IMR-90 (cell line): ENCODE results near the gene TROAP. TPM values are rescaled to one million over a fixed set of nuclear protein-coding genes. Genes with fewer than 3 reads are reported as not detected.

Source experiments
- ATAC-seq: fragments of 200-7000 bp; cut with Tn5 transposase; 2 replicates; pipeline ENCODE4 v1.9.1; 2020; ENCODE audit warnings: low read depth, mild to moderate bottlenecking, moderate library complexity
- BruUV-seq: library from RNA; stranded (reverse); fragments of 400-500 nt; replicated peaks from 2 replicates; lab custom pipeline; 2021; lab: Mats Ljungman, UMichigan
- CTCF ChIA-PET: fragments of 300-600 bp; formaldehyde crosslinking; extraction: SDS; loops from one replicate; lab custom pipeline; 2021; ENCODE audit warnings: antibody characterized with exemption; lab: Yijun Ruan, JAX
- POLR2A ChIA-PET: fragments of 300-600 bp; sonication (Branson Sonifier 250); formaldehyde crosslinking; loops from one replicate; lab custom pipeline; 2022; ENCODE audit warnings: antibody characterized with exemption; ENCODE audit not compliant: unreplicated experiment; lab: Charles Lee
- DNase-seq: peaks from one replicate; pipeline ENCODE4 v3.0.0; 2013
- H2AFZ ChIP-seq: replicated peaks from 2 replicates; pipeline ENCODE3; 2013; ENCODE audit warnings: low read length, mild to moderate bottlenecking; ENCODE audit not compliant: poor library complexity
- H2AK5ac ChIP-seq: 2 replicates; pipeline ENCODE4 v1.6.1; 2013; ENCODE audit warnings: low read depth, low read length, inconsistent platforms
- H2AK9ac ChIP-seq: replicated peaks from 2 replicates; pipeline ENCODE3; 2013; ENCODE audit warnings: mild to moderate bottlenecking, low read depth, low read length, moderate library complexity; ENCODE audit not compliant: poor library complexity
- H2BK120ac ChIP-seq: 2 replicates; pipeline ENCODE4 v1.6.1; 2013; ENCODE audit warnings: low read depth, low read length, inconsistent platforms
- H2BK15ac ChIP-seq: 3 replicates; pipeline ENCODE4 v1.6.1; 2013; ENCODE audit warnings: low read depth, low read length, inconsistent platforms
- H2BK20ac ChIP-seq: 2 replicates; pipeline ENCODE4 v1.6.1; 2013; ENCODE audit warnings: low read depth, mild to moderate bottlenecking, inconsistent platforms, low read length, moderate library complexity
- H2BK5ac ChIP-seq: 2 replicates; pipeline ENCODE4 v1.6.1; 2013; ENCODE audit warnings: mild to moderate bottlenecking, low read depth, low read length, inconsistent platforms; ENCODE audit not compliant: poor library complexity, severe bottlenecking
- H3K14ac ChIP-seq: replicated peaks from 2 replicates; pipeline ENCODE4 v1.6.1; 2013; ENCODE audit warnings: low read depth, low read length, inconsistent platforms
- H3K18ac ChIP-seq: 2 replicates; pipeline ENCODE4 v1.6.1; 2013; ENCODE audit warnings: low read depth, low read length, control low read depth
- H3K23ac ChIP-seq: 2 replicates; pipeline ENCODE4 v1.6.1; 2013; ENCODE audit warnings: low read depth, low read length, inconsistent platforms
- H3K27ac ChIP-seq: 2 replicates; pipeline ENCODE4 v1.5.1; 2013; ENCODE audit warnings: mild to moderate bottlenecking, control low read depth, low read length; ENCODE audit not compliant: insufficient read depth
- H3K27me3 ChIP-seq: 2 replicates; pipeline ENCODE4 v1.6.1; 2013; ENCODE audit warnings: low read length; ENCODE audit not compliant: control insufficient read depth, insufficient read depth
- H3K36me3 ChIP-seq: 2 replicates; pipeline ENCODE4 v1.6.1; 2013; ENCODE audit warnings: low read length, mixed read lengths; ENCODE audit not compliant: control insufficient read depth, insufficient read depth
- H3K4ac ChIP-seq: 2 replicates; pipeline ENCODE4 v1.6.1; 2013; ENCODE audit warnings: low read depth, low read length, inconsistent platforms
- H3K4me1 ChIP-seq: 2 replicates; pipeline ENCODE4 v1.6.1; 2013; ENCODE audit warnings: low read length, mixed read lengths; ENCODE audit not compliant: control insufficient read depth, insufficient read depth
- H3K4me2 ChIP-seq: 2 replicates; pipeline ENCODE4 v1.6.1; 2013; ENCODE audit warnings: low read depth, mild to moderate bottlenecking, control low read depth, low read length, moderate library complexity
- H3K4me3 ChIP-seq: 2 replicates; pipeline ENCODE4 v1.5.1; 2013; ENCODE audit warnings: low read depth, mild to moderate bottlenecking, control low read depth, low read length, moderate library complexity; ENCODE audit not compliant: insufficient read depth
- H3K56ac ChIP-seq: 2 replicates; pipeline ENCODE4 v1.6.1; 2013; ENCODE audit warnings: low read length, inconsistent platforms; ENCODE audit not compliant: insufficient read depth; ENCODE audit errors: extremely low read depth
- H3K79me1 ChIP-seq, 2 experiments: 2 replicates each; pipeline ENCODE4 v1.6.1; 2013; ENCODE audit warnings: low read length in 2 of 2, inconsistent platforms in 1 of 2, low read depth in 1 of 2
- H3K9ac ChIP-seq: 2 replicates; pipeline ENCODE4 v1.6.1; 2013; ENCODE audit warnings: low read depth, low read length, control low read depth
- H3K9me1 ChIP-seq: 2 replicates; pipeline ENCODE4 v1.6.1; 2013; ENCODE audit warnings: low read length, inconsistent platforms; ENCODE audit not compliant: insufficient read depth
- H3K9me3 ChIP-seq: 2 replicates; pipeline ENCODE4 v1.6.1; 2013; ENCODE audit warnings: low read length; ENCODE audit not compliant: control insufficient read depth, insufficient read depth
- H4K20me1 ChIP-seq: 2 replicates; pipeline ENCODE4 v1.6.1; 2013; ENCODE audit warnings: low read length, inconsistent platforms; ENCODE audit not compliant: insufficient read depth
- H4K5ac ChIP-seq: 2 replicates; pipeline ENCODE4 v1.6.1; 2013; ENCODE audit warnings: mild to moderate bottlenecking, low read depth, low read length, control low read depth
- H4K8ac ChIP-seq, 2 experiments: 2 replicates each; pipeline ENCODE4 v1.6.1; 2013; ENCODE audit warnings: low read depth in 2 of 2, low read length in 2 of 2, control low read depth in 1 of 2, inconsistent platforms in 1 of 2
- H4K91ac ChIP-seq: 2 replicates; pipeline ENCODE4 v1.6.1; 2013; ENCODE audit warnings: low read depth, low read length, inconsistent platforms; ENCODE audit not compliant: insufficient read depth
- CEBPB ChIP-seq: IDR thresholded peaks from 2 replicates; pipeline ENCODE4 v1.6.1; 2012; ENCODE audit warnings: low read depth, low read length, improper control_type of control experiment
- NFE2L2 ChIP-seq: fragments of 150-350 bp; IDR thresholded peaks from 2 replicates; pipeline ENCODE4 v1.6.1; 2016; ENCODE audit warnings: low read depth, mild to moderate bottlenecking, low read length
- RAD21 ChIP-seq: IDR thresholded peaks from 2 replicates; pipeline ENCODE4 v1.6.1; 2012; ENCODE audit warnings: low read length, improper control_type of control experiment
- SMC3 ChIP-seq: fragments of 150-350 bp; IDR thresholded peaks from 2 replicates; pipeline ENCODE4 v1.6.1; 2016; ENCODE audit warnings: low read depth, mild to moderate bottlenecking, antibody characterized with exemption, low read length, moderate library complexity
- WGBS, 2 experiments: methylation state at CpG; one replicate each; pipeline versions ENCODE4 v1.1.5 to v1.1.7; 2013; ENCODE audit warnings: missing lambda C conversion rate in 2 of 2; ENCODE audit not compliant: insufficient read length in 1 of 2; ENCODE audit errors: extremely low coverage in 2 of 2; 5-methylcytosine and 5-hydroxymethylcytosine counted together
- dilution Hi-C: fragments of 300-500 bp; cut with HindIII; formaldehyde crosslinking; loops from one replicate; pipeline ENCODE4 v1.14.3; 2018; ENCODE audit warnings: low sequenced_read_pairs; ENCODE audit not compliant: unreplicated experiment
- in situ Hi-C: fragments of 300-500 bp; cut with MboI; formaldehyde crosslinking; loops from 3 replicates; pipeline ENCODE4 v1.14.3; 2019; ENCODE audit warnings: low sequenced_read_pairs, inconsistent platforms, mixed read lengths
- intact Hi-C: fragments of 100-400 bp; cut with micrococcal nuclease; formaldehyde crosslinking; loops from 2 replicates; pipeline ENCODE4 v1.10.0; 2022
- polyA plus RNA-seq, 3 experiments: library from polyadenylated mRNA; depleted of rRNA; stranded (reverse); fragments of >200 nt; gene quantifications; 2 replicates each; pipeline ENCODE4 v1.2.3, GENCODE V29; 2012; ENCODE audit warnings: low replicate concordance in 1 of 3
- total RNA-seq: library from RNA; depleted of rRNA; stranded (reverse); fragments of >200 nt; gene quantifications from 2 replicates; pipeline ENCODE4 v1.2.3, GENCODE V29; 2012
- TF ChIP-seq, protein P1 (sequence below): conservative IDR thresholded peaks from 2 replicates; pipeline ENCODE4 v1.5.1; 2012; ENCODE audit warnings: mild to moderate bottlenecking, low read depth, low read length, improper control_type of control experiment

TROAP gene
- total and polyA plus RNA-seq, 2 of the 4 experiments (the other 2 are of a cell fraction): 21.5 to 29.3 TPM

- no peaks in the 10 kb centered on the region for H4K20me1 ChIP-seq
- TF ChIP-seq RAD21 (peak; percentile 30), NFE2L2 (no peak), CEBPB (peak; percentile 89), SMC3 (peak; percentile 55; the same call in 1 of the 2 replicates)
- TF ChIP-seq, protein P1, sequence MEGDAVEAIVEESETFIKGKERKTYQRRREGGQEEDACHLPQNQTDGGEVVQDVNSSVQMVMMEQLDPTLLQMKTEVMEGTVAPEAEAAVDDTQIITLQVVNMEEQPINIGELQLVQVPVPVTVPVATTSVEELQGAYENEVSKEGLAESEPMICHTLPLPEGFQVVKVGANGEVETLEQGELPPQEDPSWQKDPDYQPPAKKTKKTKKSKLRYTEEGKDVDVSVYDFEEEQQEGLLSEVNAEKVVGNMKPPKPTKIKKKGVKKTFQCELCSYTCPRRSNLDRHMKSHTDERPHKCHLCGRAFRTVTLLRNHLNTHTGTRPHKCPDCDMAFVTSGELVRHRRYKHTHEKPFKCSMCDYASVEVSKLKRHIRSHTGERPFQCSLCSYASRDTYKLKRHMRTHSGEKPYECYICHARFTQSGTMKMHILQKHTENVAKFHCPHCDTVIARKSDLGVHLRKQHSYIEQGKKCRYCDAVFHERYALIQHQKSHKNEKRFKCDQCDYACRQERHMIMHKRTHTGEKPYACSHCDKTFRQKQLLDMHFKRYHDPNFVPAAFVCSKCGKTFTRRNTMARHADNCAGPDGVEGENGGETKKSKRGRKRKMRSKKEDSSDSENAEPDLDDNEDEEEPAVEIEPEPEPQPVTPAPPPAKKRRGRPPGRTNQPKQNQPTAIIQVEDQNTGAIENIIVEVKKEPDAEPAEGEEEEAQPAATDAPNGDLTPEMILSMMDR: peak; percentile 63
- H3K4me1 ChIP-seq: peaks cover 2% of the 10 kb centered on the region; the same call in 1 of the 2 replicates
- H2BK5ac ChIP-seq: no peak overlapping the region
- in situ Hi-C loops (no loop called here), dilution Hi-C loops (loop anchor here (25.0 kb wide), 1 partner anchor 155 kb away; no protein-coding TSS in a partner anchor), intact Hi-C loops (loop anchor here (1.0 to 2.0 kb wide), 2 partner anchors 20 to 69 kb away; partner anchors contain the start of gene C1QL4)
- no peak overlapping the region for H2BK20ac ChIP-seq
- no peaks in the 10 kb centered on the region for H3K27me3 ChIP-seq
- no peak overlapping the region for H3K4me3 ChIP-seq
- H3K9ac ChIP-seq: no peak overlapping the region
- no peak overlapping the region for H2AK9ac ChIP-seq
- no peaks in the 10 kb centered on the region for H3K36me3 ChIP-seq
- no TSS peak for BruUV-seq
- H3K4me2 ChIP-seq: no peak overlapping the region; the same call in 1 of the 2 replicates
- POLR2A ChIA-PET: interaction anchor here (0.7 to 0.9 kb wide), 2 partner anchors 225 to 226 kb away, joined by 3 to 7 read pairs; partner anchors contain the start of gene TUBA1B
- no peak overlapping the region; the same call in 1 of the 2 replicates for H3K14ac ChIP-seq
- H4K91ac ChIP-seq: no peak overlapping the region
- 0 out of 2 replicates have a peak overlapping the region, but pooled peaks have one; percentile 37 for H2BK120ac ChIP-seq
- no peak overlapping the region for H3K18ac ChIP-seq
- DNase-seq: peak; percentile 75
- no peak overlapping the region for H3K27ac ChIP-seq
- no peaks in the 10 kb centered on the region for H3K79me1 ChIP-seq
- WGBS, 2 experiments: no CpG with 5 or more reads among the region's 3 CpGs
- H4K8ac ChIP-seq: no peak overlapping the region
- H3K9me1 ChIP-seq: no peaks in the 10 kb centered on the region
- no peak overlapping the region for H3K4ac ChIP-seq
- H3K56ac ChIP-seq: no peak overlapping the region; the same call in 1 of the 2 replicates
- H3K23ac ChIP-seq: no peak overlapping the region
- no peak overlapping the region for H4K5ac ChIP-seq
- CTCF ChIA-PET: interaction anchor here (0.6 to 3.8 kb wide), 17 partner anchors 10 to 310 kb away, joined by 3 to 46 read pairs (median 5); partner anchors contain the start of genes DNAJC22, PRPH and SPATS2
- H2BK15ac ChIP-seq: no peak overlapping the region
- peak; percentile 33 for ATAC-seq
- H2AFZ ChIP-seq: no peak overlapping the region
- no peak overlapping the region for H2AK5ac ChIP-seq
- no peaks in the 10 kb centered on the region for H3K9me3 ChIP-seq
Measured at GRCh38 chr12:49357103-49357678, 34.1 kb downstream of the TROAP start.
